Measurements from ENCODE around the gene PTPRQ.

GRCh38 chr12:80670214-80670613 lies 226.2 kb downstream of the PTPRQ start:
- TF ChIP-seq ZNF8 (CRISPR knock-in tag; IDR thresholded peaks at IDR 0.05) (no peak), TOX (CRISPR knock-in tag; IDR thresholded peaks at IDR 0.05; ENCODE audit: borderline replicate concordance) (no peak), POU6F1 (CRISPR knock-in tag; IDR thresholded peaks at IDR 0.05; ENCODE audit: borderline replicate concordance, low read depth) (no peak), RARB (CRISPR knock-in tag; IDR thresholded peaks at IDR 0.05) (no peak), ZFP3 (CRISPR knock-in tag; IDR thresholded peaks at IDR 0.05) (no peak), BACH2 (CRISPR knock-in tag; IDR thresholded peaks at IDR 0.05; ENCODE audit: borderline replicate concordance) (no peak), ARNTL (CRISPR knock-in tag; IDR thresholded peaks at IDR 0.05; ENCODE audit: borderline replicate concordance, low read depth) (no peak)
